Keratinocyte (primary cell): ENCODE data around the gene CBX8. TPM values are rescaled to one million over a fixed set of nuclear protein-coding genes. Genes with fewer than 3 reads are reported as not detected.

Experiments
- DNase-seq: peaks from one replicate; pipeline ENCODE4 v3.0.0-alpha.2; 2011; ENCODE audit warnings: low read depth, missing footprints, low spot score
- FAIRE-seq: peaks from 2 replicates; lab custom pipeline; 2011; peaks lifted over from hg19 to GRCh38; lab: Jason Lieb, UNC
- H2AFZ ChIP-seq: 2 replicates; pipeline ENCODE4 v1.6.0; 2012; ENCODE audit warnings: low read length, control low read depth, inconsistent platforms; ENCODE audit not compliant: control insufficient read depth
- H3K27ac ChIP-seq: 2 replicates; pipeline ENCODE4 v1.5.1; 2011; ENCODE audit warnings: low read length; ENCODE audit not compliant: control insufficient read depth, insufficient read depth
- H3K27me3 ChIP-seq: 3 replicates; pipeline ENCODE4 v1.6.0; 2011; ENCODE audit warnings: low read length; ENCODE audit not compliant: control insufficient read depth, insufficient read depth; ENCODE audit errors: extremely low read depth
- H3K36me3 ChIP-seq, 2 experiments: 2 replicates in 1 of 2; 3 replicates in 1 of 2; pipeline ENCODE4 v1.5.1; 2011; ENCODE audit warnings: low read length in 2 of 2, mild to moderate bottlenecking in 1 of 2; ENCODE audit not compliant: control insufficient read depth in 2 of 2, insufficient read depth in 2 of 2; ENCODE audit errors: extremely low read depth in 1 of 2
- H3K4me1 ChIP-seq: 3 replicates; pipeline ENCODE4 v1.5.1; 2011; ENCODE audit warnings: low read length; ENCODE audit not compliant: control insufficient read depth, insufficient read depth; ENCODE audit errors: extremely low read depth
- H3K4me2 ChIP-seq: 3 replicates; pipeline ENCODE4 v1.6.0; 2011; ENCODE audit warnings: low read depth, low read length; ENCODE audit not compliant: control insufficient read depth, insufficient read depth; ENCODE audit errors: extremely low read depth
- H3K4me3 ChIP-seq, 3 experiments: fragments of 200-600 bp in 1 of 3; sonication (generic) in 1 of 3; 2 replicates in 2 of 3; 3 replicates in 1 of 3; pipeline ENCODE4 v1.5.1; 2011 to 2016; ENCODE audit warnings: low read length in 3 of 3, mild to moderate bottlenecking in 3 of 3, control low read depth in 2 of 3, inconsistent platforms in 1 of 3, low read depth in 1 of 3, mixed read lengths in 1 of 3, mixed run types in 1 of 3, moderate library complexity in 1 of 3; ENCODE audit not compliant: control insufficient read depth in 2 of 3, insufficient read depth in 2 of 3; ENCODE audit errors: extremely low read depth in 1 of 3
- H3K79me2 ChIP-seq: 2 replicates; pipeline ENCODE4 v1.6.0; 2012; ENCODE audit warnings: low read length; ENCODE audit not compliant: control insufficient read depth, insufficient read depth
- H3K9ac ChIP-seq: 3 replicates; pipeline ENCODE4 v1.6.0; 2011; ENCODE audit warnings: low read length; ENCODE audit not compliant: control insufficient read depth, insufficient read depth; ENCODE audit errors: extremely low read depth
- H3K9me1 ChIP-seq: 3 replicates; pipeline ENCODE4 v1.6.0; 2011; ENCODE audit warnings: low read length; ENCODE audit not compliant: control insufficient read depth, insufficient read depth; ENCODE audit errors: extremely low read depth
- H3K9me3 ChIP-seq: 2 replicates; pipeline ENCODE4 v1.5.1; 2012; ENCODE audit warnings: low read depth, low read length; ENCODE audit not compliant: control insufficient read depth
- H4K20me1 ChIP-seq: 3 replicates; pipeline ENCODE4 v1.6.0; 2011; ENCODE audit warnings: low read length; ENCODE audit not compliant: control insufficient read depth, insufficient read depth; ENCODE audit errors: extremely low read depth
- EZH2 ChIP-seq: IDR thresholded peaks from one replicate; pipeline ENCODE4 v1.6.1; 2012; ENCODE audit warnings: inconsistent platforms, mild to moderate bottlenecking, low read length, moderate library complexity
- dilution Hi-C: fragments of 300-500 bp; cut with MboI; formaldehyde crosslinking; loops from one replicate; pipeline ENCODE4 v1.7.0; 2020; ENCODE audit warnings: low sequenced_read_pairs; ENCODE audit not compliant: extremely low pct_ligation_motif_present
- polyA plus RNA-seq, 5 experiments: library from polyadenylated mRNA; depleted of rRNA in 3 of 5; stranded (reverse) in 3 of 5; stranded (forward) in 1 of 5; unstranded in 1 of 5; fragments of >200 nt; gene quantifications; 1 replicate in 1 of 5; 2 replicates in 3 of 5; 3 replicates in 1 of 5; pipeline versions ENCODE4 v1.2.1 to v1.2.3, GENCODE V29; 2011 to 2012; ENCODE audit warnings: missing spikeins in 2 of 5, low read depth in 1 of 5, low replicate concordance in 1 of 5
- TF ChIP-seq, protein P1 (sequence below), 3 experiments: IDR thresholded peaks in 1 of 3; conservative IDR thresholded peaks in 1 of 3; optimal IDR thresholded peaks in 1 of 3; 2 replicates in 2 of 3; 3 replicates in 1 of 3; pipeline versions ENCODE3 to v1.5.1; 2011; ENCODE audit warnings: low read length in 3 of 3, mild to moderate bottlenecking in 3 of 3, moderate library complexity in 2 of 3, control low read depth in 1 of 3, inconsistent platforms in 1 of 3; ENCODE audit not compliant: insufficient read depth in 2 of 3; ENCODE audit errors: extremely low read depth in 1 of 3

Gene CBX8
- polyA plus RNA-seq, 1 donor (not counting 4 experiments of a cell fraction or from before 2014, with no cell fraction given) = 0.49 TPM

DNA sequence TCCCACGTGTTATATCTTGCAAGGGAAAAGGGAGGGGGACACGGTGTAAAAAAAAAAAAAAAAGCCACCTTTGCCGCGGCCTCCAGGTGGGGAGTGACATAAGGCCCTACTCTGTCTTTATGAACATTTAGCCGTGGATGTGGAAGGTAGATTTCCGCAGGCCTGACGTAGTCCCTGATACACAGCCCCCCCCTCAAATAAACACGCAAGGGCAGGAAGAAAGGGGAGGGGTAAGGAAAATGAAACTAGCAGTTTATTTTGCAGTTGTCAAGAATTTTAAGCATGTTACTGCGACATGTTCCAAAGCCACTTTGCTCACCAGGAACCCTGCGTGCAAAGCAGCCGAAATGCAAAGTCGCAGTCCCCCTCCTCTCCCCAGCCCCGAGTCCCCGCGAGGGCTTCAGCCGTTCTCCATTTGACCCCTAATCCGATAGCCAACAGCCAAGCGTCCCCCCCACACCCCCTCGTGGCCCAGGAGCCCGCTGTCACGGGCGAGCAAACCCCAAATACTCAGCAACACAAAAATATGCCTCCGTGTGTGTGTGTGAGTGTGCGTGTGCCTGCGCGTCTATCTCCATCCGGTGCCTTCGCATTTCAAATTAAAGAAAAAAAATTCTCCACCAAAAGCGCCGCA, 41.1 kb upstream of the CBX8 start:
- no peaks in the 10 kb centered on the region for H3K9me1 ChIP-seq
- DNase-seq (no peak), FAIRE-seq (no peak)
- H3K4me2 ChIP-seq = peak overlapping the region; percentile 98
- TF ChIP-seq, protein P1, sequence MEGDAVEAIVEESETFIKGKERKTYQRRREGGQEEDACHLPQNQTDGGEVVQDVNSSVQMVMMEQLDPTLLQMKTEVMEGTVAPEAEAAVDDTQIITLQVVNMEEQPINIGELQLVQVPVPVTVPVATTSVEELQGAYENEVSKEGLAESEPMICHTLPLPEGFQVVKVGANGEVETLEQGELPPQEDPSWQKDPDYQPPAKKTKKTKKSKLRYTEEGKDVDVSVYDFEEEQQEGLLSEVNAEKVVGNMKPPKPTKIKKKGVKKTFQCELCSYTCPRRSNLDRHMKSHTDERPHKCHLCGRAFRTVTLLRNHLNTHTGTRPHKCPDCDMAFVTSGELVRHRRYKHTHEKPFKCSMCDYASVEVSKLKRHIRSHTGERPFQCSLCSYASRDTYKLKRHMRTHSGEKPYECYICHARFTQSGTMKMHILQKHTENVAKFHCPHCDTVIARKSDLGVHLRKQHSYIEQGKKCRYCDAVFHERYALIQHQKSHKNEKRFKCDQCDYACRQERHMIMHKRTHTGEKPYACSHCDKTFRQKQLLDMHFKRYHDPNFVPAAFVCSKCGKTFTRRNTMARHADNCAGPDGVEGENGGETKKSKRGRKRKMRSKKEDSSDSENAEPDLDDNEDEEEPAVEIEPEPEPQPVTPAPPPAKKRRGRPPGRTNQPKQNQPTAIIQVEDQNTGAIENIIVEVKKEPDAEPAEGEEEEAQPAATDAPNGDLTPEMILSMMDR (optimal IDR thresholded peaks at IDR 0.05 in 1 of 3, IDR thresholded peaks at IDR 0.05 in 1 of 3, conservative IDR thresholded peaks at IDR 0.05 in 1 of 3; ENCODE audit: extremely low read depth in 1 of 3, insufficient read depth in 2 of 3, low read length in 3 of 3) = no peak
- TF ChIP-seq EZH2 = no peak
- H2AFZ ChIP-seq = peak overlapping the region; percentile 17
- dilution Hi-C loops = no loop called here
- H3K9ac ChIP-seq = peak overlapping the region; percentile 67
- H3K9me3 ChIP-seq = no peaks in the 10 kb centered on the region
- H3K79me2 ChIP-seq = peaks cover 7% of the 10 kb centered on the region
- H3K4me1 ChIP-seq = peaks cover 33% of the 10 kb centered on the region
- H4K20me1 ChIP-seq = peaks cover 5% of the 10 kb centered on the region
- H3K27ac ChIP-seq = peak overlapping the region; percentile 66
- peaks cover 34% of the 10 kb centered on the region for H3K27me3 ChIP-seq
- peaks cover 0 to 6% of the 10 kb centered on the region in 2 experiments for H3K36me3 ChIP-seq
- peak overlapping the region; percentile 69 to 84 (median 77) for H3K4me3 ChIP-seq

DNA sequence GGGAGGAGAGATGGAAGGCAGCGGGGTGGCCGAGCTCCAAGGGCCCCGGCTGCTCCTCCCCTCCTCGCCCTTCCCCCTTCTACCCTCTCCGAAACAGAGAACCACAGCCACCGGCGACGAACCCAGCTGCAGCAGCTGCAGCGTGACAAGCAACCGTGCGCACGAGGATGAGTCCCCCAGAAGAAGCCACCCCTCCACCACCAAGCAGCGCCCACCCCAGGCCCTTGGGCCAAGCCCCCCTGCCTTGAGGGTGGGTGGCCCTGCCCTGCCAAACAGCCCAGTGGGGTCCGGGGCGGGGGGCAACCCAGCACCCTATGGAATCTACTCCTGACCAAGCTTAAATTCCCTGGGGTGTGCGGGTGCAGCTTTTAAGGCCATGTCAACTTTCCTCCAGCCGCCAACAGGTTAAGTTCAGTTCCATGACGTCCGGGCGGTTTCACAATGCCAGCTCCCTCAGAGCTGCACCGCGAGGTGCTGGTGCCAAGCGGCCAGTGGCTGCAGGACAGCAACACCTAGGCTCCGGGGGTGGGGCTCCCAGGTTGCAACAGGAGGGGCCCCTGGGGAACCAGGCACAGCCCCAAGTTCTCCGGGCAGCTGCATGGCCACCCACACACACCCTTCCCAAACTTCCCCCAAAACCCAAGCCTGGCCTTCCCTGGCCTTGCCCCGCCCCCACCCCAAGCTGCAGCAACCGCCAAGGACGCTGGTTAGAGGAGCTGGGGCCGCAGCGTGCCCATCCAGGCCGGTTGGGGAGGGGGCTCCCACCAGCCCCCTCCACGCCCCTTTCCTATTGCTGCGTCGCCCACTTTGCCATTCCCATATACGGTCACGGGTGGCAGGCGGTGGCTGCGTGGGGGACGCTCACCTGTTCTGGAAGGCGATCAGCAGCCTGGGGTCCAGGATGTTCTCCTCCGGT, 40.4 kb upstream of the CBX8 start:
- TF ChIP-seq EZH2 = no peak
- TF ChIP-seq, protein P1 (optimal IDR thresholded peaks at IDR 0.05 in 1 of 3, IDR thresholded peaks at IDR 0.05 in 1 of 3, conservative IDR thresholded peaks at IDR 0.05 in 1 of 3; ENCODE audit: extremely low read depth in 1 of 3, insufficient read depth in 2 of 3, low read length in 3 of 3) = peak in 1 of 3 experiments; percentile 49
- Histone ChIP-seq H3K9me1 (no peaks in the 10 kb centered on the region), H3K9ac (peak overlapping the region; percentile 67), H3K4me3 (peak overlapping the region; percentile 69 to 84 (median 77)), H2AFZ (no peak overlapping the region), H3K27me3 (peaks cover 26% of the 10 kb centered on the region), H3K9me3 (no peaks in the 10 kb centered on the region), H3K27ac (peak overlapping the region; percentile 66), H3K79me2 (peaks cover 7% of the 10 kb centered on the region), H3K4me1 (peaks cover 30% of the 10 kb centered on the region), H3K36me3 (peaks cover 0 to 6% of the 10 kb centered on the region in 2 experiments), H3K4me2 (peak overlapping the region; percentile 98), H4K20me1 (peaks cover 5% of the 10 kb centered on the region)
- dilution Hi-C loops = no loop called here
- FAIRE-seq = no peak
- DNase-seq = no peak
